ENCODE measurements around the gene TMEM63B.

- TF ChIP-seq, protein P1, sequence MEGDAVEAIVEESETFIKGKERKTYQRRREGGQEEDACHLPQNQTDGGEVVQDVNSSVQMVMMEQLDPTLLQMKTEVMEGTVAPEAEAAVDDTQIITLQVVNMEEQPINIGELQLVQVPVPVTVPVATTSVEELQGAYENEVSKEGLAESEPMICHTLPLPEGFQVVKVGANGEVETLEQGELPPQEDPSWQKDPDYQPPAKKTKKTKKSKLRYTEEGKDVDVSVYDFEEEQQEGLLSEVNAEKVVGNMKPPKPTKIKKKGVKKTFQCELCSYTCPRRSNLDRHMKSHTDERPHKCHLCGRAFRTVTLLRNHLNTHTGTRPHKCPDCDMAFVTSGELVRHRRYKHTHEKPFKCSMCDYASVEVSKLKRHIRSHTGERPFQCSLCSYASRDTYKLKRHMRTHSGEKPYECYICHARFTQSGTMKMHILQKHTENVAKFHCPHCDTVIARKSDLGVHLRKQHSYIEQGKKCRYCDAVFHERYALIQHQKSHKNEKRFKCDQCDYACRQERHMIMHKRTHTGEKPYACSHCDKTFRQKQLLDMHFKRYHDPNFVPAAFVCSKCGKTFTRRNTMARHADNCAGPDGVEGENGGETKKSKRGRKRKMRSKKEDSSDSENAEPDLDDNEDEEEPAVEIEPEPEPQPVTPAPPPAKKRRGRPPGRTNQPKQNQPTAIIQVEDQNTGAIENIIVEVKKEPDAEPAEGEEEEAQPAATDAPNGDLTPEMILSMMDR (conservative IDR thresholded peaks at IDR 0.05 in 1 of 2, IDR thresholded peaks at IDR 0.05 in 1 of 2; ENCODE audit: extremely low read depth in 1 of 2, insufficient read depth in 1 of 2, low read depth in 1 of 2, low read length in 2 of 2) = no peak
- no peak for TF ChIP-seq EZH2 (IDR thresholded peaks at IDR 0.05; ENCODE audit: borderline replicate concordance, low read length)
Measured at GRCh38 chr6:44082872-44083321, 44.5 kb upstream of the TMEM63B start.

Measured in mammary epithelial cell (primary cell).